ENCODE results near the gene GRPEL1. TPM values are rescaled to one million over a fixed set of nuclear protein-coding genes. Genes with fewer than 3 reads are reported as not detected.

GRPEL1 gene
- total RNA-seq, 2 experiments from 2014 or later: 55.6 to 58.6 TPM

- ATAC-seq (ENCODE audit: poor library complexity) (no peak), DNase-seq (no peak)
- Mint-ChIP-seq H3K4me3 (no peak overlapping the region), H3K36me3 (ENCODE audit: low read depth) (peaks cover 83% of the 10 kb centered on the region), H3K9me3 (no peaks in the 10 kb centered on the region), H3K4me1 (ENCODE audit: low read depth) (no peaks in the 10 kb centered on the region), H3K27ac (no peak overlapping the region), H3K27me3 (no peaks in the 10 kb centered on the region)
- intact Hi-C loops (cut with DNase I, micrococcal nuclease): no loop called here
- no peak for TF ChIP-seq CTCF (IDR thresholded peaks at IDR 0.05)
- H3K4me3 ChIP-seq (ENCODE audit: low read length): no peak overlapping the region
- ChIA-PET POLR2A (no interaction called here), CTCF (no interaction called here)
- no peaks in the 10 kb centered on the region for H3K9me3 ChIP-seq (ENCODE audit: control insufficient read depth in 1 of 2, insufficient read depth in 1 of 2, low read length in 2 of 2)
- H3K4me1 ChIP-seq (ENCODE audit: insufficient read depth, low read length): no peaks in the 10 kb centered on the region
- no peaks in the 10 kb centered on the region for H3K27me3 ChIP-seq (ENCODE audit: control insufficient read depth in 1 of 2, insufficient read depth in 2 of 2, low read length in 2 of 2)
- H3K36me3 ChIP-seq (ENCODE audit: insufficient read depth, low read length): peaks cover 87% of the 10 kb centered on the region
- no peak overlapping the region for H3K27ac ChIP-seq (ENCODE audit: low read depth in 1 of 2, low read length in 2 of 2)
These were observed 52.4 kb downstream of the GRPEL1 start for GRCh38 chr4:7015383-7016035.

GRCh38 chr4:7014815-7015214 lies 53.0 kb downstream of the GRPEL1 start:
- POLR2A ChIA-PET: no interaction called here
- Mint-ChIP-seq H3K27me3 (no peaks in the 10 kb centered on the region), H3K4me3 (no peak overlapping the region), H3K9me3 (no peaks in the 10 kb centered on the region), H3K27ac (no peak overlapping the region), H3K36me3 (ENCODE audit: low read depth) (peaks cover 84% of the 10 kb centered on the region), H3K4me1 (ENCODE audit: low read depth) (no peaks in the 10 kb centered on the region)
- H3K4me3 ChIP-seq (ENCODE audit: low read length): no peak overlapping the region
- intact Hi-C loops (cut with DNase I, micrococcal nuclease): no loop called here
- no peak overlapping the region for H3K27ac ChIP-seq (ENCODE audit: low read depth in 1 of 2, low read length in 2 of 2)
- CTCF ChIA-PET: no interaction called here
- no peak for DNase-seq
- no peaks in the 10 kb centered on the region for H3K27me3 ChIP-seq (ENCODE audit: control insufficient read depth in 1 of 2, insufficient read depth in 2 of 2, low read length in 2 of 2)
- no peak for TF ChIP-seq CTCF (IDR thresholded peaks at IDR 0.05)
- peaks cover 88% of the 10 kb centered on the region for H3K36me3 ChIP-seq (ENCODE audit: insufficient read depth, low read length)
- H3K9me3 ChIP-seq (ENCODE audit: control insufficient read depth in 1 of 2, insufficient read depth in 1 of 2, low read length in 2 of 2): no peaks in the 10 kb centered on the region
- H3K4me1 ChIP-seq (ENCODE audit: insufficient read depth, low read length): no peaks in the 10 kb centered on the region
- ATAC-seq (ENCODE audit: poor library complexity): no peak

- no peaks in the 10 kb centered on the region for H3K4me1 Mint-ChIP-seq (ENCODE audit: low read depth)
- H3K9me3 Mint-ChIP-seq: no peaks in the 10 kb centered on the region
- no peak for TF ChIP-seq CTCF (IDR thresholded peaks at IDR 0.05)
- H3K4me3 Mint-ChIP-seq: no peak overlapping the region
- Histone ChIP-seq H3K4me1 (ENCODE audit: insufficient read depth, low read length) (no peaks in the 10 kb centered on the region), H3K27me3 (ENCODE audit: control insufficient read depth in 1 of 2, insufficient read depth in 2 of 2, low read length in 2 of 2) (no peaks in the 10 kb centered on the region), H3K4me3 (ENCODE audit: low read length) (no peak overlapping the region), H3K36me3 (ENCODE audit: insufficient read depth, low read length) (peaks cover 90% of the 10 kb centered on the region), H3K9me3 (ENCODE audit: control insufficient read depth in 1 of 2, insufficient read depth in 1 of 2, low read length in 2 of 2) (no peaks in the 10 kb centered on the region), H3K27ac (ENCODE audit: low read depth in 1 of 2, low read length in 2 of 2) (no peak overlapping the region)
- POLR2A ChIA-PET: no interaction called here
- peaks cover 95% of the 10 kb centered on the region for H3K36me3 Mint-ChIP-seq (ENCODE audit: low read depth)
- no peaks in the 10 kb centered on the region for H3K27me3 Mint-ChIP-seq
- intact Hi-C loops (cut with DNase I, micrococcal nuclease): no loop called here
- ATAC-seq (ENCODE audit: poor library complexity) (no peak), DNase-seq (no peak)
- CTCF ChIA-PET: interaction anchor here (1.0 kb wide), 1 partner anchor 39 kb away, joined by 3 read pairs; no protein-coding TSS in a partner anchor
- H3K27ac Mint-ChIP-seq: no peak overlapping the region
These were observed 54.7 kb downstream of the GRPEL1 start for GRCh38 chr4:7013175-7013574.

Data from CD4-positive, alpha-beta T cell (primary cell).